ENCODE measurements around the gene RNF223. TPM values are rescaled to one million over a fixed set of nuclear protein-coding genes. Genes with fewer than 3 reads are reported as not detected.

The RNF223 gene
- total RNA-seq, 1 donor from 2014 or later: 1.2 TPM

DNA sequence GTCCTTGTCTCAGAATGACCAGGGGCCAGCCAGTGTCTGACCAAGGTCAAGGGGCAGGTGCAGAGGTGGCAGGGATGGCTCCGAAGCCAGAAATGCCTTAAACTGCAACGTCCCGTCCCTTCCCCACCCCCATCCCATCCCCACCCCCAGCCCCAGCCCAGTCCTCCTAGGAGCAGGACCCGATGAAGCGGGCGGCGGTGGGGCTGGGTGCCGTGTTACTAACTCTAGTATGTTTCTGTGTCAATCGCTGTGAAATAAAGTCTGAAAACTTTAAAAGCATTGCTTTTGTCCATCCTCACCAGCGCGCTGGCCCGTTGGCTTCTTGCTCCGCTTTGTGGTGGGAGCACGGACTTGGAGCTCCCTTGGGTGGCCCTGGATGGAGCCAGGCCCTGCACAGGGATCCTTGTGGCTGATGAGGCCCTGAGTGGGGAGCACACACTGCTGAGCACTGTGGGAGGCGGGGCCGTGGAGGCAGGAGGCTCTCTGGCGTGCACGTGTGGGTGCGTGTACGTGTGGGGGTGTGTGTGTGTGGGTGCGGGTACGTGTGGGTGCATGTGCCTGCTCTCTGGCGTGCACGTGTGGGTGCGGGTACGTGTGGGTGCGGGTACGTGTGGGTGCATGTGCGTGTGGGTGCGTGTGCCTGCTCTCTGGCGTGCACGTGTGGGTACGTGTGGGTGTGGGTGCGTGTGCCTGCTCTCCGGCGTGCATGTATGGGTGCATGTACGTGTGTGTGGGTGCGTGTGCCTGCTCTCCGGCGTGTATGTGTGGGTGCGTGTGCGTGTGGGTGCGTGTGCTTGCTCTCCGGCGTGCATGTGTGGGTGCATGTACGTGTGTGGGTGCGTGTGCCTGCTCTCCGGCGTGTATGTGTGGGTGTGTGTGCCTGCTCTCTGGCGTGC is 18.0 kb downstream of the RNF223 start:
- DNase-seq (ENCODE audit: extremely low spot score, unreplicated experiment): no peak
- peaks cover 5% of the 10 kb centered on the region for H3K4me1 Mint-ChIP-seq (ENCODE audit: unreplicated experiment)
- TF ChIP-seq, protein P1, sequence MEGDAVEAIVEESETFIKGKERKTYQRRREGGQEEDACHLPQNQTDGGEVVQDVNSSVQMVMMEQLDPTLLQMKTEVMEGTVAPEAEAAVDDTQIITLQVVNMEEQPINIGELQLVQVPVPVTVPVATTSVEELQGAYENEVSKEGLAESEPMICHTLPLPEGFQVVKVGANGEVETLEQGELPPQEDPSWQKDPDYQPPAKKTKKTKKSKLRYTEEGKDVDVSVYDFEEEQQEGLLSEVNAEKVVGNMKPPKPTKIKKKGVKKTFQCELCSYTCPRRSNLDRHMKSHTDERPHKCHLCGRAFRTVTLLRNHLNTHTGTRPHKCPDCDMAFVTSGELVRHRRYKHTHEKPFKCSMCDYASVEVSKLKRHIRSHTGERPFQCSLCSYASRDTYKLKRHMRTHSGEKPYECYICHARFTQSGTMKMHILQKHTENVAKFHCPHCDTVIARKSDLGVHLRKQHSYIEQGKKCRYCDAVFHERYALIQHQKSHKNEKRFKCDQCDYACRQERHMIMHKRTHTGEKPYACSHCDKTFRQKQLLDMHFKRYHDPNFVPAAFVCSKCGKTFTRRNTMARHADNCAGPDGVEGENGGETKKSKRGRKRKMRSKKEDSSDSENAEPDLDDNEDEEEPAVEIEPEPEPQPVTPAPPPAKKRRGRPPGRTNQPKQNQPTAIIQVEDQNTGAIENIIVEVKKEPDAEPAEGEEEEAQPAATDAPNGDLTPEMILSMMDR (conservative IDR thresholded peaks at IDR 0.05): no peak
- H3K36me3 Mint-ChIP-seq: peaks cover 10% of the 10 kb centered on the region
- no peaks in the 10 kb centered on the region for H3K9me3 Mint-ChIP-seq
- peaks cover 33% of the 10 kb centered on the region for H3K27me3 Mint-ChIP-seq
- H3K27ac Mint-ChIP-seq: no peak overlapping the region
- H3K4me3 Mint-ChIP-seq: no peak overlapping the region

DNA sequence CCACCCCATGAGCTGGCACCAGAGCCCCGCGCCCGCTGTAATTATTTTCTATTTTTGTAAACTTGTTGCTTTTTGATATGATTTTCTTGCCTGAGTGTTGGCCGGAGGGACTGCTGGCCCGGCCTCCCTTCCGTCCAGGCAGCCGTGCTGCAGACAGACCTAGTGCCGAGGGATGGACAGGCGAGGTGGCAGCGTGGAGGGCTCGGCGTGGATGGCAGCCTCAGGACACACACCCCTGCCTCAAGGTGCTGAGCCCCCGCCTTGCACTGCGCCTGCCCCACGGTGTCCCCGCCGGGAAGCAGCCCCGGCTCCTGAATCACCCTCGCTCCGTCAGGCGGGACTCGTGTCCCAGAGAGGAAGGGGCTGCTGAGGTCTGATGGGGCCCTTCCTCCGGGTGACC is 19.1 kb downstream of the RNF223 start:
- TF ChIP-seq, protein P1 (conservative IDR thresholded peaks at IDR 0.05): no peak
- Mint-ChIP-seq H3K9me3 (no peaks in the 10 kb centered on the region), H3K4me3 (no peak overlapping the region), H3K27me3 (peaks cover 24% of the 10 kb centered on the region), H3K27ac (no peak overlapping the region), H3K36me3 (peaks cover 10% of the 10 kb centered on the region), H3K4me1 (ENCODE audit: unreplicated experiment) (peaks cover 5% of the 10 kb centered on the region)
- DNase-seq (ENCODE audit: extremely low spot score, unreplicated experiment): no peak

DNA sequence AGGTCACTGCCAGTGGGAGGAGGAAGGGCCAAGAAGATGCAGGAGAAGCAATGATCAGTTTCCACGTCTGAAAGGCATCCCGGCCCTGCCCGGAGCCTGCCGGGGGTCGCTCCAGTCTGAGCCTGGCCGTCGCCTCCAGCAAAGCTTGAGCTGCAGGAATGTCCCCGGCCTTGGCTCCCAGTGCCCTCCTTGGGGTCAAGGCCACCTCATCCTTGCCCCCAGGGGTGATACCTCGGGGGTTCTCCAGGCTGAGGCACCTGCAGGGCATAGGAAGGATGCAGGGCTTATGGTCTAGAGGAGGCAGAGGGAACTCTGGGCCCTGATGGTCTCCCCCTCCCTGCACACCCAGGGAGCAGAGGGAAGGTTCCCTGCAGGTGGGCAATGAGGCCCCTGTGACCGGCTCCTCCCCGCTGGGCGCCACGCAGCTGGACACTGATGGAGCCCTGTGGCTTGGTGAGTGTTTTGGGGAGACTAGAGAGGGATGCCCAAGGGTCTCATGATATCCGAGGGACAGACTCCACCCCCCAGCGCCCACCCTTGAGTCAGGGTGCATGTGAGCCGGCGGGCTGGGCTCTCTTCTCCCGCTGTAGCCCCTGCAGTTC is 19.9 kb downstream of the RNF223 start:
- Mint-ChIP-seq H3K4me3 (no peak overlapping the region), H3K27ac (no peak overlapping the region), H3K36me3 (peaks cover 10% of the 10 kb centered on the region), H3K4me1 (ENCODE audit: unreplicated experiment) (peaks cover 5% of the 10 kb centered on the region), H3K27me3 (peaks cover 24% of the 10 kb centered on the region), H3K9me3 (no peaks in the 10 kb centered on the region)
- TF ChIP-seq, protein P1 (conservative IDR thresholded peaks at IDR 0.05): no peak
- DNase-seq (ENCODE audit: extremely low spot score, unreplicated experiment): no peak

DNA sequence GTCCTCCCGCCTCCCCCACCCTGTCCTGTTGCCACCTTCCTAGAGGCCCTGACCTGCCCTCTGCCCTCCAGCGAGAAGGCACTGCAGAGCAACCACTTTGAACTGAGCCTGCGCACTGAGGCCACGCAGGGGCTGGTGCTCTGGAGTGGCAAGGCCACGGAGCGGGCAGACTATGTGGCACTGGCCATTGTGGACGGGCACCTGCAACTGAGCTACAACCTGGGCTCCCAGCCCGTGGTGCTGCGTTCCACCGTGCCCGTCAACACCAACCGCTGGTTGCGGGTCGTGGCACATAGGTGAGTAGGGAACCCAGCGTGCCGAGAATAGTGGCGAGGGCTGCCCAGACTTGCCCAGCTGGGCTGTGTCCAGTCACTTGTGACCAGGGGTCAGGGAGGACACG is 20.4 kb downstream of the RNF223 start:
- H3K4me1 Mint-ChIP-seq (ENCODE audit: unreplicated experiment): peaks cover 5% of the 10 kb centered on the region
- H3K27me3 Mint-ChIP-seq: peaks cover 20% of the 10 kb centered on the region
- H3K27ac Mint-ChIP-seq: no peak overlapping the region
- TF ChIP-seq, protein P1 (conservative IDR thresholded peaks at IDR 0.05): no peak
- H3K9me3 Mint-ChIP-seq: no peaks in the 10 kb centered on the region
- DNase-seq (ENCODE audit: extremely low spot score, unreplicated experiment): no peak
- no peak overlapping the region for H3K4me3 Mint-ChIP-seq
- peaks cover 10% of the 10 kb centered on the region for H3K36me3 Mint-ChIP-seq

DNA sequence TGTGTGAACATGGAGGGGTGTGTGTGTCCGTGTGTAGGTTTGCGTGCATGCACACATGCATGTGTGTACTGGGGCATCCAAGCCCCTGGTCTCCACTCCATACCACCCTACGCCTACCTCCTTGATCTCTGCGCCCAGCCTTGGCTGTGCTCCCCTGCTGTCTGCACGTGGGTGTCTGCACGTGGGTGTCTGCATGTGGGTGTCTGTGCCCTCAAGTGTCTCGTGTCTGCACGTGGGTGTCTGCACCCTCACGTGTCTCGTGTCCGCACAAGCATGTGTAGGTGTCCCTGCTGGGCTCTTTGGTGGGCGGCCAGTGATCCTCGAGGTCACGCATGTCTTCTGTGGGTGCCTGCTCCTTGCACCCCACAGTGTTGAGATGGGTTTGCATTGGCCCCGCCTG is 21.1 kb downstream of the RNF223 start:
- peaks cover 10% of the 10 kb centered on the region for H3K36me3 Mint-ChIP-seq
- H3K27ac Mint-ChIP-seq: no peak overlapping the region
- TF ChIP-seq, protein P1 (conservative IDR thresholded peaks at IDR 0.05): no peak
- peaks cover 13% of the 10 kb centered on the region for H3K27me3 Mint-ChIP-seq
- DNase-seq (ENCODE audit: extremely low spot score, unreplicated experiment): no peak
- H3K9me3 Mint-ChIP-seq: no peaks in the 10 kb centered on the region
- H3K4me1 Mint-ChIP-seq (ENCODE audit: unreplicated experiment): peaks cover under 1% of the 10 kb centered on the region
- H3K4me3 Mint-ChIP-seq: no peak overlapping the region

Measured in type B pancreatic cell (in vitro differentiated cells).